Bladder microvascular endothelial cell (primary cell): ENCODE data around the gene SANBR. TPM values are rescaled to one million over a fixed set of nuclear protein-coding genes. Genes with fewer than 3 reads are reported as not detected.

ENCODE experiments used
- total RNA-seq: library from RNA; depleted of rRNA; stranded (reverse); fragments of >200 nt; gene quantifications from 2 replicates; pipeline ENCODE4 v1.2.3, GENCODE V29; 2014

SANBR gene
- 18.9 and 30.6 TPM in 2 replicates for total RNA-seq

DNA sequence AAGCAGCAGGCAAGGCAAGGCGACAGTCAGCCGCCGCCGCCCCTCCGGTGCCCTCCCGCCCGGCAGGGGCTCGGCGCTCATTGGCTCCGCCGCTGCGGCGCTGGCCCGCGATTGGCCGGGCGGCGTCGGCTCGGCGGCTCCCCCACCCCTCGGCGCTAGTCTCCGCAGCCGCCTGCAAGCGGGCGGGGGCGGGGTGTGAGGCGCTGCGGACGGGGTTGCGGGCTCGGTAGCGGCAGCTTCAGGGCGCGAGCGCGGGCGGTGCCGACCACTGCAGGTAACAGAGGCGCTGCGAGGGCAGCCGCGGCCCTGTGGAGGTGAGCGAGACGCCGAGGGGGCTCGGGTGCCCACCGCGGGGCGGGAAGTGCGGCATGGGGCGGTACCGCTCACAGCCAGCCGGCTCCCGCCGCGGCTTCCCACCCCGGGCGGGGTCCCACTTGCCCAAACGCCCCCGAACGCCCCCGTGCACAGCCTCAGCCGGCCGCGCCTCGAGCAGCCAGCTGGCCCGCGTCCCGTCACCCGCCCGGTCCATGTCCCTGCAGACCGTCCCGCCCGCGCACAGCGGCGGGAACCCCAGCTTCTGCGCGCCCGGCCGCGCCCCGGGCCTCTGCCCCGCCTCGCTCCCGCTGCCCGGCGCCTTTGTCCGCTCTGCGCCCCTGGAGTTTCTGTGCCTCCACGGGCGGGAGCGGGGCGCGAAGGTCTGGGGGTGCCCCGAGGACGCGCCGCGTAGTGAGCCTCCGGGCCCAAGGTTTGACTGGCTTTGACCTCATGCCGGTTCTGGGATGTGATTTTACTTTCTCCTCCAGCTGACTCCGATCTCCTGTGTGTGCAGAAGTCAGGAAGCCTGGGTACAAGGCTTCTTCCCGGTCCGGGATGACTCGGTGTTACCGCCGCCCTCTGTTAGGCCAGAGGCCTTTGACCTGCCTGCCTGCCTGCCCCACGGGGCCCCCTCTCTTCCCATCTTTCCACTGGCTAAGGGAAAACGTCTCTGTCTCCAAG, at the start of gene SANBR:
Gene SANBR (plus strand): TSS at position 158 of the 996 bp plus-strand sequence. CDS start 4,480 bp downstream, outside the sequence.

DNA sequence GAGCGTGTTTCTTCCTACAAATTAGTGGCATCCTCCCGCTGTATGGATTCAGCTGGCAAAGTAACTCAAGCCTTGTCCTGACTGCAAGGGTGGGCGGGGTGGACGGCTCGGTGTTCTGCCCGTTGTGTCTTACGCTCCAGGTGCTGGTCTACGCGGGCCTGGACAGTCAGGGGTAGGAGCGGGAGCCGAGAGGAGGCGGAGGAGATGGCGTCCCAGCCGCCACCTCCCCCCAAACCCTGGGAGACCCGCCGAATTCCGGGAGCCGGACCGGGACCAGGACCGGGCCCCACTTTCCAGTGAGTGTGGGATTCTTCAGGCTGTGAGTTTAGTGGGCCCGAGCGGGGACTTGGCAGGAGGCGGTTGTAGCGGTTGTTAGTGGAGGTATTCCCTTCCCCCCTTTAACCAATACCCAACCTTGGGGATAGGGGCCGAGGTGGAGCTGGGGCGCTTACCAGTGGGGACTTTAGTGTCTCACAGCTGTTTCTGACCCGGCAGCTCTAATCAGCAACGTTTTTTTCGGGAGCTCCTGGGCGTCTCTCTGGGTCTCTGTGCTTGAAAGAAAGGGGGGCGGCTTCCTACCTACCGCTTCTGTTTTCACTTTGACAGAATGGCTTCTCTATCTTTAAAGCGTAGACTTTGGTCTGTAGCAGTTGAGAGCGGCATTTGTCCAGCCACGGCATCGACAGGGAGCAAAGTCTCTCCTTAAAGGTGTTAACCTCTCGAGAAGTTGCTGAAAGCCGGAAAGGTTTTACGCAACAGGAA, 47.9 kb upstream of the SANBR start, which contains the start of the genes PEX13 and PUS10:
Gene PEX13 (plus strand): TSS at position 165 of the 762 bp plus-strand sequence. CDS start 40 bp downstream, at position 205.
Gene PUS10 (minus strand): TSS at position 700 of the 762 bp plus-strand sequence. CDS start 6,365 bp downstream, outside the sequence.

Other genes starting within 250 kb of the SANBR start
- 5.7 and 35.9 TPM in 2 replicates for gene REL, start 184.3 kb upstream of the SANBR start, total RNA-seq
- 23.8 and 40.3 TPM in 2 replicates for gene PEX13, start 48.2 kb upstream of the SANBR start, total RNA-seq
- 5.7 and 11.5 TPM in 2 replicates for gene PUS10, start 47.6 kb upstream of the SANBR start, total RNA-seq
- gene C2orf74, start 96.3 kb downstream of the SANBR start, total RNA-seq: 6.3 and 11.8 TPM in 2 replicates